PC-9 (cell line): Measurements from ENCODE around the gene ZNF385B. TPM values are rescaled to one million over a fixed set of nuclear protein-coding genes. Genes with fewer than 3 reads are reported as not detected.
A peak's percentile ranks its signal among the peaks of the same experiment; 100 is the strongest.
"Not testable (repeated sequence)": the region's sequence is repeated elsewhere in the genome, so short reads cannot be mapped to it uniquely, and the experiment has no call there.

Experiments used
- BruUV-seq: library from RNA; stranded (reverse); fragments of 400-500 nt; replicated peaks from 2 replicates; lab custom pipeline; 2021; lab: Mats Ljungman, UMichigan
- CTCF ChIA-PET: fragments of 300-600 bp; sonication (Branson Sonifier 250); formaldehyde crosslinking; loops from one replicate; lab custom pipeline; 2022; ENCODE audit warnings: antibody characterized with exemption; lab: Charles Lee
- POLR2A ChIA-PET: fragments of 300-600 bp; sonication (Branson Sonifier 250); formaldehyde crosslinking; loops from one replicate; lab custom pipeline; 2022; ENCODE audit warnings: antibody characterized with exemption; ENCODE audit not compliant: unreplicated experiment; lab: Charles Lee
- DNase-seq, 2 experiments: peaks; one replicate each; pipeline versions ENCODE4 v3.0.0 to v3.0.0-alpha.2; 2015 to 2022; ENCODE audit warnings: mixed read lengths in 1 of 2
- H2AFZ ChIP-seq: fragments of 200-600 bp; sonication (generic); 2 replicates; pipeline ENCODE4 v1.8.1; 2017; ENCODE audit warnings: antibody characterized with exemption
- H3F3A ChIP-seq: fragments of 200-600 bp; sonication (generic); 2 replicates; pipeline ENCODE4 v1.8.1; 2017; ENCODE audit warnings: antibody characterized with exemption, mild to moderate bottlenecking, low read depth; ENCODE audit not compliant: insufficient read depth
- H3K27ac ChIP-seq: fragments of 200-600 bp; sonication (generic); 2 replicates; pipeline ENCODE4 v1.6.1; 2016; ENCODE audit warnings: mixed run types
- H3K27me3 ChIP-seq: fragments of 200-600 bp; sonication (generic); 2 replicates; pipeline ENCODE4 v1.6.1; 2016; ENCODE audit warnings: low read depth, mixed run types; ENCODE audit not compliant: insufficient read depth
- H3K36me3 ChIP-seq: fragments of 200-600 bp; sonication (generic); 2 replicates; pipeline ENCODE4 v1.6.1; 2016; ENCODE audit warnings: low read depth, mixed run types
- H3K4me1 ChIP-seq: fragments of 200-600 bp; sonication (generic); replicated peaks from 2 replicates; pipeline ENCODE4 v1.6.1; 2016; ENCODE audit warnings: mixed run types; ENCODE audit not compliant: insufficient read depth
- H3K4me2 ChIP-seq: fragments of 200-600 bp; sonication (generic); 2 replicates; pipeline ENCODE4 v1.6.1; 2017; ENCODE audit warnings: mixed run types
- H3K4me3 ChIP-seq: fragments of 200-600 bp; sonication (generic); 2 replicates; pipeline ENCODE4 v1.6.1; 2016; ENCODE audit warnings: mixed run types
- H3K79me2 ChIP-seq: fragments of 200-600 bp; sonication (generic); 2 replicates; pipeline ENCODE4 v1.6.1; 2017; ENCODE audit warnings: low read depth, mixed run types
- H3K9me2 ChIP-seq: fragments of 200-600 bp; sonication (generic); 2 replicates; pipeline ENCODE4 v1.8.1; 2017; ENCODE audit warnings: mild to moderate bottlenecking; ENCODE audit not compliant: insufficient read depth
- H3K9me3 ChIP-seq: fragments of 200-600 bp; sonication (generic); 2 replicates; pipeline ENCODE4 v1.8.1; 2016; ENCODE audit warnings: low read depth; ENCODE audit not compliant: insufficient read depth
- H4K20me1 ChIP-seq: fragments of 200-600 bp; sonication (generic); 2 replicates; pipeline ENCODE4 v1.8.1; 2017; ENCODE audit not compliant: insufficient read depth
- CTCF ChIP-seq: fragments of 200-600 bp; sonication (generic); conservative IDR thresholded peaks from 2 replicates; pipeline ENCODE4 v1.6.1; 2017; ENCODE audit warnings: mixed run types, antibody characterized with exemption, mild to moderate bottlenecking, moderate library complexity
- EZH2 ChIP-seq: fragments of 200-600 bp; sonication (generic); IDR thresholded peaks from 2 replicates; pipeline ENCODE4 v1.8.0; 2017; ENCODE audit warnings: antibody characterized with exemption, low read depth
- intact Hi-C: fragments of 100-400 bp; cut with micrococcal nuclease; formaldehyde crosslinking; loops from one replicate; pipeline ENCODE4 v1.10.0; 2022; ENCODE audit not compliant: unreplicated experiment
- total RNA-seq: library from RNA; stranded (reverse); gene quantifications from 2 replicates; pipeline ENCODE4 v1.2.3, GENCODE V29; 2021

Gene ZNF385B
- total RNA-seq, 1 experiment from 2014 or later: 4.1 TPM

DNA sequence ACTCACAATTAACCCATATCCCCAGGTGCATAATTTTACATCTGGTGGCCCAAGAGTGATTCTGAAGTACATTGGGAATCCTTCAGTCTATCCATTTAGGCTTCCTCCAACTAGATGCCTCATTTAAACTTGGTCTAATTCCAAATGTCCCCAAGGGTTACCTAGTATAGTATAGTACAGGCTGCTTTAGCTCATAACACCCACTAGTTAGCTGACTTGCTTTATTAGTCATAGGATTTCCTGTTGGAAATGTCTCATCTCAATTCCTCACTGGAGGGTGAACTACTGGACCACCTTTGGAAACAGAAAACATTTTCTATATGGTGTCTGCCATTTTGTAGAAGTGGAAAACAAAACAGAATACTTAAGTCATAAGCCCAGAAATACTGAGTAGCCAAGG, 394.3 kb downstream of the ZNF385B start:
- POLR2A ChIA-PET: interaction anchor here (0.6 kb wide), 1 partner anchor 125 kb away, joined by 3 read pairs; no protein-coding TSS in a partner anchor
- CTCF ChIA-PET: no interaction called here
- Histone ChIP-seq H3K27me3 (no peaks in the 10 kb centered on the region), H3K36me3 (no peaks in the 10 kb centered on the region), H2AFZ (no peak overlapping the region), H3K4me1 (no peaks in the 10 kb centered on the region), H3F3A (no peaks in the 10 kb centered on the region), H3K4me2 (no peak overlapping the region), H4K20me1 (no peaks in the 10 kb centered on the region), H3K27ac (no peak overlapping the region), H3K79me2 (no peaks in the 10 kb centered on the region), H3K9me2 (0 out of 2 replicates have a peak, but pooled peaks cover 2% of the 10 kb centered on the region), H3K9me3 (no peaks in the 10 kb centered on the region), H3K4me3 (no peak overlapping the region)
- TF ChIP-seq CTCF: no peak
- TF ChIP-seq EZH2: no peak
- DNase-seq: no peak
- BruUV-seq: no TSS peak
- intact Hi-C loops: no loop called here

DNA sequence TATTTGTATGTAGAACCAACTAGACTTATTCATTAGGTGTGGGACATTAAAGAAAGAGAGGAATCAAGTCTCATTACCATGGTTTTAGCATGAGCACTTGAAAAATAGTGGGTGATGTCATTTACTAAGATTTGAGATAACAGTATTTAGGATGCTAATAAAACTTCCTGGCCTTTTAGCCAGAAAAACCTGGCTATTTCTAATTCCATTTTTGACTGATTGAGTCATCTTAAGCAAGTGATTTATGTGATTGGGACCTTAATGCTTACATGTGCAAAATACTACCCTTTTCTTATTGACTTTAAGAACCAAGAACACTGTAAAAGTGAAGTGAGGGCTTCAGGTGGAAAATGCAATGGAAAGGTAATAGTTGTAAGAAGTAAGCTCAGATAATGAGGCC, 400.0 kb downstream of the ZNF385B start:
- Histone ChIP-seq H3K4me2 (no peak overlapping the region), H3K27ac (no peak overlapping the region)
- BruUV-seq: no TSS peak

DNA sequence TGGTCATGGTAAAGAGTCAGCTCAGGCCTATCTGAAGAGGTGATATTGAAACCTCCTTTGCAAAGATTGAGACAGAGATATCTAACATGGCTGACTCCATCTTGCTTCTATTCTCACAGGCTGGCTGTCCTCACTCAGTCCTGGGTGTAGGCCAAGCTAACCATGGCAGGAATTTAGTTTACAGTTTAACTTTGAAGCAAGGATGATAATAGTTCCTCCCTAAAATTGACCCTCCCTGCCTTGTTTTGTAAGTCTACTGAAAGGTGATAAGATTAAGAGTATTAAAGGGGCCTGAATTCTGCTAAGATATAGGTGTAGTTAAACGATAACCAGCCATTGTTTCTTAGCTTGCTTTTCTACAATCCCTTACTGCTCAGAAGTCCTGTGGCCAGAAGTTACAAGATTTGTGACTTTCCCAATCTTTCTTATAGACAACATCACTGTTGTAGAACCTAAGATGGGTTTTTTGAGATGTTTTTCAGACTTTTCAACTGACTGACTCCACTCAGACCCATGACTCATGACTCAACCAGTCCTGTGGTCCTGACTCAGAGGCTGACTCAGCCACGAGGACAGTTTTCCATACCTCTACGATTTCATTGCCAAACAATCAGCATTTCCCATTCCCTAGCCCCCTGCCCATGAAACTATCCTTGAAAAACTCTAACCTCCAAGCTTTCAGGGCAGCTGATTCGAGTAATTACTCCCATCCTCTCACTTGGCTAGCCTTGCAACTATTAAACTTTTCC, 401.1 kb downstream of the ZNF385B start:
- no peak for TF ChIP-seq CTCF
- no peak for TF ChIP-seq EZH2
- ChIA-PET POLR2A (no interaction called here), CTCF (no interaction called here)
- Histone ChIP-seq H3K79me2 (no peaks in the 10 kb centered on the region), H3K9me2 (no peaks in the 10 kb centered on the region), H3K27ac (peak overlapping the region; percentile 53), H3K9me3 (peaks cover 33% of the 10 kb centered on the region), H3K4me2 (no peak overlapping the region), H2AFZ (peak overlapping the region; percentile 48; the same call in 1 of the 2 replicates), H3K36me3 (no peaks in the 10 kb centered on the region), H3K4me1 (peaks cover 5% of the 10 kb centered on the region; the same call in 1 of the 2 replicates), H3K27me3 (no peaks in the 10 kb centered on the region), H4K20me1 (no peaks in the 10 kb centered on the region), H3K4me3 (no peak overlapping the region), H3F3A (peaks cover 11% of the 10 kb centered on the region; the same call in 1 of the 2 replicates)
- DNase-seq: peak; percentile 49 to 68
- no TSS peak for BruUV-seq
- intact Hi-C loops: loop anchor here (1.0 kb wide), 1 partner anchor 251 kb away; no protein-coding TSS in a partner anchor

More for the DNA sequence above, 400.0 kb downstream of the ZNF385B start:
- no peaks in the 10 kb centered on the region for H3K27me3 ChIP-seq
- no peaks in the 10 kb centered on the region for H3K79me2 ChIP-seq
- H3K9me3 ChIP-seq: peaks cover 29% of the 10 kb centered on the region
- no peaks in the 10 kb centered on the region for H3K9me2 ChIP-seq
- H4K20me1 ChIP-seq: no peaks in the 10 kb centered on the region
- ChIA-PET POLR2A (no interaction called here), CTCF (interaction anchor here (0.7 kb wide), 1 partner anchor 209 kb away, joined by 3 read pairs; no protein-coding TSS in a partner anchor)
- peaks cover 5% of the 10 kb centered on the region; the same call in 1 of the 2 replicates for H3K4me1 ChIP-seq
- DNase-seq: no peak
- no peak overlapping the region for H3K4me3 ChIP-seq
- no peaks in the 10 kb centered on the region for H3K36me3 ChIP-seq
- intact Hi-C loops: no loop called here
- H2AFZ ChIP-seq: no peak overlapping the region
- peaks cover 11% of the 10 kb centered on the region; the same call in 1 of the 2 replicates for H3F3A ChIP-seq
- no peak for TF ChIP-seq EZH2
- no peak for TF ChIP-seq CTCF

DNA sequence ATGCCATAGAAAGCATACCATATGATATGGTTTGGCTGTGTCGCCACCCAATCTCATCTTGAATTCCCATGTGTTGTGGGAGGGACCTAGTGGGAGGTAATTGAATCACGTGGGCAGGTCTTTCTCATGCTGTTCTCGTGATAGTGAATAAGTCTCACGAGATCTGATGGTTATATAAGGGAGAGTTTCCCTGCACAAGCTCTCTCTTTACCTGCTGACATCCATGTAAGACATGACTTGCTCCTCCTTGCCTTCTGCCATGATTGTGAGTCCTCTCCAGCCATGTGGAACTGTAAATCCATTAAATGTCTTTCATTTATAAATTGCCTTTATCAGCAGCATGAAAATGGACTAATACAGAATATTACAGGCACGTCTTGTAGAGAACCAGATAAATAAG, 403.3 kb downstream of the ZNF385B start:
- BruUV-seq, DNase-seq, H3K27ac ChIP-seq, H3K27me3 ChIP-seq, POLR2A ChIA-PET, H3K4me2 ChIP-seq, H4K20me1 ChIP-seq, H3K79me2 ChIP-seq, H2AFZ ChIP-seq, CTCF ChIA-PET, H3K36me3 ChIP-seq, H3K4me3 ChIP-seq, H3K9me2 ChIP-seq, H3K4me1 ChIP-seq: not testable (repeated sequence)
- intact Hi-C loops: loop anchor here (5.0 kb wide), 1 partner anchor 154 kb away; no protein-coding TSS in a partner anchor
- H3F3A ChIP-seq: peaks cover 11% of the 10 kb centered on the region; the same call in 1 of the 2 replicates
- H3K9me3 ChIP-seq: peaks cover 35% of the 10 kb centered on the region
